SW 1271 (cell line): ENCODE results near the gene DCP2.

Source experiments
- DNase-seq, 2 experiments: peaks; one replicate each; lab custom pipeline; 2025; lab: John Stamatoyannopoulos, UW

DCP2 gene

GRCh38 chr5:113068559-113068958, 92.0 kb downstream of the DCP2 start:
- no peak for DNase-seq
